MCF 10A (cell line): ENCODE results near the gene MOCOS. TPM values are rescaled to one million over a fixed set of nuclear protein-coding genes. Genes with fewer than 3 reads are reported as not detected.
A peak's percentile ranks its signal among the peaks of the same experiment; 100 is the strongest.

Source experiments
- BruUV-seq: library from RNA; stranded (reverse); fragments of 400-500 nt; replicated peaks from 2 replicates; lab custom pipeline; 2021; lab: Mats Ljungman, UMichigan
- CTCF ChIA-PET: fragments of 300-600 bp; sonication (Branson Sonifier 250); formaldehyde crosslinking; extraction: SDS; loops from one replicate; lab custom pipeline; 2021; ENCODE audit warnings: antibody characterized with exemption, inconsistent platforms; lab: Yijun Ruan, JAX
- POLR2A ChIA-PET: fragments of 300-600, 350-650 bp; sonication (Branson Sonifier 250); formaldehyde crosslinking; extraction: SDS; loops from one replicate; lab custom pipeline; 2020; ENCODE audit warnings: antibody characterized with exemption, inconsistent platforms; lab: Yijun Ruan, JAX
- DNase-seq: peaks from one replicate; pipeline ENCODE4 v3.0.0-alpha.2; 2018; ENCODE audit not compliant: unreplicated experiment
- H3K27ac Mint-ChIP-seq: one replicate; pipeline ENCODE4 v1.8.0; 2022; ENCODE audit warnings: mild to moderate bottlenecking, low read depth, mixed read lengths; ENCODE audit not compliant: unreplicated experiment
- H3K27me3 Mint-ChIP-seq: one replicate; pipeline ENCODE4 v1.8.0; 2022; ENCODE audit warnings: mixed read lengths; ENCODE audit not compliant: insufficient read depth, unreplicated experiment
- H3K36me3 Mint-ChIP-seq: one replicate; pipeline ENCODE4 v1.8.0; 2022; ENCODE audit warnings: mild to moderate bottlenecking, moderate library complexity, mixed read lengths; ENCODE audit not compliant: insufficient read depth, unreplicated experiment
- H3K4me1 Mint-ChIP-seq: one replicate; pipeline ENCODE4 v1.8.0; 2022; ENCODE audit warnings: mixed read lengths; ENCODE audit not compliant: insufficient read depth, unreplicated experiment
- H3K4me3 Mint-ChIP-seq: one replicate; pipeline ENCODE4 v1.8.0; 2022; ENCODE audit warnings: mild to moderate bottlenecking, moderate library complexity, mixed read lengths; ENCODE audit not compliant: unreplicated experiment
- H3K9me3 Mint-ChIP-seq: one replicate; pipeline ENCODE4 v1.8.0; 2022; ENCODE audit warnings: mixed read lengths; ENCODE audit not compliant: unreplicated experiment
- intact Hi-C: fragments of 100-400 bp; cut with micrococcal nuclease; formaldehyde crosslinking; loops from 2 replicates; pipeline ENCODE4 v1.14.1; 2022
- total RNA-seq: library from RNA; stranded (reverse); gene quantifications from 2 replicates; pipeline ENCODE4 v1.2.3, GENCODE V29; 2022
- TF ChIP-seq, protein P1 (sequence below): fragments of 200-600 bp; IDR thresholded peaks from one replicate; pipeline ENCODE4 v1.8.0; 2022; ENCODE audit warnings: antibody characterized with exemption, mild to moderate bottlenecking; ENCODE audit not compliant: unreplicated experiment

MOCOS gene
- total RNA-seq, 1 experiment from 2014 or later: 81.1 TPM

DNA sequence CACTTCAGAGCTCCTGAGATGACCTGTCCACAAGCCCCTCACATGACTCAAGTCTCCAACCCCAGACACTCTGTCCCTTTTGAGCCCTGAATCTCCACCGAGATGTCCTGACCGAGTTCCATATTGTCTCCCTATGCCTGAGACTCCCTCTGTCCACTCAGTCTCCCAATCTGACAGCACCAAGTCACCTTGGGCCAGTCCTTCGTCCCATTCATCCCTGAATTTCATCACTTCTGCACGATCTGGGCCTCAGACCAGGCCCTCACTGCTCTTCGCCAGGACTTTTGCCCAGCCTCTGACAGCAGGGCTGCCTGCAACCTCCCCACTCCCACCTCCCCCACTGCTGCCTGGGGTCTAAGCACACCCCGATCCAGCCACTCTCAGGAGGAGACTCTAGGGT is 4.3 kb upstream of the MOCOS start:
- Mint-ChIP-seq H3K36me3 (peaks cover 8% of the 10 kb centered on the region), H3K27me3 (no peaks in the 10 kb centered on the region), H3K4me3 (no peak overlapping the region), H3K27ac (peak overlapping the region; percentile 52), H3K9me3 (no peaks in the 10 kb centered on the region), H3K4me1 (peaks cover 20% of the 10 kb centered on the region)
- ChIA-PET POLR2A (interaction anchor here (0.7 kb wide), 1 partner anchor 28 kb away, joined by 4 read pairs; no protein-coding TSS in a partner anchor), CTCF (no interaction called here)
- BruUV-seq: no TSS peak
- TF ChIP-seq, protein P1, sequence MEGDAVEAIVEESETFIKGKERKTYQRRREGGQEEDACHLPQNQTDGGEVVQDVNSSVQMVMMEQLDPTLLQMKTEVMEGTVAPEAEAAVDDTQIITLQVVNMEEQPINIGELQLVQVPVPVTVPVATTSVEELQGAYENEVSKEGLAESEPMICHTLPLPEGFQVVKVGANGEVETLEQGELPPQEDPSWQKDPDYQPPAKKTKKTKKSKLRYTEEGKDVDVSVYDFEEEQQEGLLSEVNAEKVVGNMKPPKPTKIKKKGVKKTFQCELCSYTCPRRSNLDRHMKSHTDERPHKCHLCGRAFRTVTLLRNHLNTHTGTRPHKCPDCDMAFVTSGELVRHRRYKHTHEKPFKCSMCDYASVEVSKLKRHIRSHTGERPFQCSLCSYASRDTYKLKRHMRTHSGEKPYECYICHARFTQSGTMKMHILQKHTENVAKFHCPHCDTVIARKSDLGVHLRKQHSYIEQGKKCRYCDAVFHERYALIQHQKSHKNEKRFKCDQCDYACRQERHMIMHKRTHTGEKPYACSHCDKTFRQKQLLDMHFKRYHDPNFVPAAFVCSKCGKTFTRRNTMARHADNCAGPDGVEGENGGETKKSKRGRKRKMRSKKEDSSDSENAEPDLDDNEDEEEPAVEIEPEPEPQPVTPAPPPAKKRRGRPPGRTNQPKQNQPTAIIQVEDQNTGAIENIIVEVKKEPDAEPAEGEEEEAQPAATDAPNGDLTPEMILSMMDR: no peak
- no peak for DNase-seq
- intact Hi-C loops: no loop called here

DNA sequence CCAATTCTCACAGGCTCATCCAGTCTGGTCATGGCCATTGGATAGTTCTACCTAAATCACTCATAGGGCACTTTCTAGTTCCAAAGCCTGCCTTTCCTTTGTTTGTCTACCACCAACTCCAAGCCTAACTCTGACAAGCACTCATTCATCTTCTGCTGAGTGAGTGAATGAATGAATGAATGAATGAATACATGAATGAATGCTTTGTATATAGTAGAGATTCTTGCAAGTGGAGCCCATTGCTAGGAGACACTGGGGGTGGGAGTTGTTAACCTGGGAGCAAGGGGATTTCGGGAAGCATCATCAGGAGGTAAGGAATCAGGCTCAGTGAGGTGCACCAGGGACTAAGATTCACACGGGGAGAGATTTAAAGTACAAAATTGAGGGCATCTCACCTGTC is 3.3 kb upstream of the MOCOS start:
- TF ChIP-seq, protein P1: no peak
- Mint-ChIP-seq H3K4me3 (no peak overlapping the region), H3K27me3 (no peaks in the 10 kb centered on the region), H3K27ac (no peak overlapping the region), H3K4me1 (peaks cover 30% of the 10 kb centered on the region), H3K36me3 (peaks cover 8% of the 10 kb centered on the region), H3K9me3 (no peaks in the 10 kb centered on the region)
- intact Hi-C loops: no loop called here
- no TSS peak for BruUV-seq
- DNase-seq: no peak
- ChIA-PET POLR2A (no interaction called here), CTCF (interaction anchor here (0.6 kb wide), 1 partner anchor 254 kb away, joined by 3 read pairs; no protein-coding TSS in a partner anchor)

DNA sequence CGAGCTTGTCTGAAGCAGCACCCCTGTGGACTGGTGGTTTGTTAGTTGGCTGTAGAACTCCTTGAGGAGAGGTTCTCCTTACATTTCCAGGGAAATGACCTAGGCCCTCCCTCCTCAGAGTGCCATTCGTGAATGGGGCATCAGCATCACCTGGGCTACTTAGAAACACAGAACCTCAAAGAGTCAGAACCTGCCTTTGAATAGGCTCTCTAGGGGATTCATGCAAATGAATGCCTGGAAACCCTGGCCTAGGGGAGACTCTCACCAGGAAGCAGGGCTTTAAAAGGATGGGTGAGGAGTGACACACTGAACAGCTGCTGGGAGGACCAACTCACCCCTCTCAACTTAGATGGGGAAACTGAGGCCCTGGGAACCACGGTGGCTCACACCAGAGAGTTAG is 2.1 kb upstream of the MOCOS start:
- TF ChIP-seq, protein P1: no peak
- intact Hi-C loops: no loop called here
- Mint-ChIP-seq H3K27ac (no peak overlapping the region), H3K4me3 (no peak overlapping the region), H3K9me3 (no peaks in the 10 kb centered on the region), H3K27me3 (no peaks in the 10 kb centered on the region), H3K36me3 (peaks cover 4% of the 10 kb centered on the region), H3K4me1 (peaks cover 34% of the 10 kb centered on the region)
- CTCF ChIA-PET: interaction anchor here (0.6 to 0.9 kb wide), 2 partner anchors 10 to 85 kb away, joined by 3 to 4 read pairs; no protein-coding TSS in a partner anchor
- POLR2A ChIA-PET: no interaction called here
- DNase-seq: no peak
- BruUV-seq: no TSS peak

DNA sequence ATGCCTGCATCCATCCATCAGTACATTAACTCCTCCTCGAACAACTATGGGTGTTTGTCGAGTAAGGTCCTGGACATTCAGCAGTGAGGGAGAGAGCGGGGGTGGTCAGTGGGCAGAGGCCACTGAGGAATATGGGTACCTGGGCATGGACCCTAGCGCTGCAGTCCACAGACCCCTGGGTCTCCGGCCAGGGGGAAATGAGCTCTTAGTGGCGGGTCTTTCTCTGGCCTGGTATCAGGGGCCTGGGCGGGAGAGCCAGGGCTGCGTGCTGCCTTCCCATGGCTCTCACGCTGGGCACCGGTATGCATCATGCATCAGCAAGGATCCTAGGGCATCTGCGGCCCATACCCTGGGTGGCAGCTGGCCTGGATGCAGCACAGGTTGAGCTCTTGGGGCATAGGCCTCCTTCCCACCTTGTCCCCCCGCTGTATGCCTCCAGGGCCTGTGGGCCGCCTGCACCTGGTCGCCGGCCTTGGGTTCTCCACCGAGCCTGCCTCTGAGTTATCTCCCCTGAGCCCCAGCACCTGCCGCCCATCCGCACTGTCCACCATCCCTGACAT is 1.3 kb upstream of the MOCOS start:
- CTCF ChIA-PET: interaction anchor here (0.9 kb wide), 1 partner anchor 11 kb away, joined by 3 read pairs; no protein-coding TSS in a partner anchor
- DNase-seq: no peak
- intact Hi-C loops: loop anchor here (2.0 kb wide), 1 partner anchor 57 kb away; the partner anchor contains the start of genes ELP2 and SLC39A6
- TF ChIP-seq, protein P1: no peak
- H3K4me3 Mint-ChIP-seq: peak overlapping the region; percentile 96
- H3K4me1 Mint-ChIP-seq: peaks cover 31% of the 10 kb centered on the region
- H3K27ac Mint-ChIP-seq: peak overlapping the region; percentile 89
- H3K9me3 Mint-ChIP-seq: no peaks in the 10 kb centered on the region
- H3K27me3 Mint-ChIP-seq: no peaks in the 10 kb centered on the region
- H3K36me3 Mint-ChIP-seq: peaks cover 8% of the 10 kb centered on the region
- BruUV-seq: no TSS peak
- POLR2A ChIA-PET: interaction anchor here (0.7 to 5.6 kb wide), 5 partner anchors 10 to 213 kb away, joined by 3 to 92 read pairs (median 5); partner anchors contain the start of genes ELP2, RMP24 and SLC39A6
